ENCODE data around the gene GALNTL6.
"Not testable (repeated sequence)": the region's sequence is repeated elsewhere in the genome, so short reads cannot be mapped to it uniquely, and the experiment has no call there.

Gene GALNTL6

DNA sequence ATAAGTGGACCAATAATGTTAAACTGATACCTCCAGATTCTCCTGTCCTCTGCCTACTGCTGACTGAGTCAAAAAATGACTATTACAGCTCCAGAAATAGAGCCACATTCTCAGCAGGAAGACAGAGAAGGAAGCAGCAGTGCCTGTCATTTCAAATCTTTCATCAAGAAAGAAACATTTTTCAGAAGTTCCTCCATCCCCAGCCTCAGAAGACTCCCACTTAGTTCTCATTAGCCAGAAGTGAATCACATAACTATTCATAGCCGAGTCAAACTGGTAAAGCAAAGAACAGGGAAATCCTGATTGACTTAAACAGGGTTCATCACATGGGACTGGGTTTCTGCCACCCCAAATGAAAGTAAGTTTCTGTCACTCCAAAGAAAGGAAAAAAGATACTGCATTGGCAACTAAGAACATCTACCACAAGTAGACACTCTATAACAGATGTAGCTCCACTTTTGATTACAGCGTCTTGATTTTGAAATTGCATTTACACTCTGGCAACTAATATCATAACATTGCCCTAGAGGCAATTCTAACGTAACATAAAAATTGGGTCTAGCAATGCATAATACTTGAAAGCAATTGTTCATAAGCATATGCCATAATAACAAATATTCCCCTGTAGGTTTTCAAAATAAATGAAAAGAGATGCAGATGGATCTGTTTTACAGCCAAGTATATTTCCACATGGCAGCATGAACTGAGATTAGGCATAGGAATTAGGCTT, 599.8 kb downstream of the GALNTL6 start:
- peak; percentile 19 for DNase-seq

DNA sequence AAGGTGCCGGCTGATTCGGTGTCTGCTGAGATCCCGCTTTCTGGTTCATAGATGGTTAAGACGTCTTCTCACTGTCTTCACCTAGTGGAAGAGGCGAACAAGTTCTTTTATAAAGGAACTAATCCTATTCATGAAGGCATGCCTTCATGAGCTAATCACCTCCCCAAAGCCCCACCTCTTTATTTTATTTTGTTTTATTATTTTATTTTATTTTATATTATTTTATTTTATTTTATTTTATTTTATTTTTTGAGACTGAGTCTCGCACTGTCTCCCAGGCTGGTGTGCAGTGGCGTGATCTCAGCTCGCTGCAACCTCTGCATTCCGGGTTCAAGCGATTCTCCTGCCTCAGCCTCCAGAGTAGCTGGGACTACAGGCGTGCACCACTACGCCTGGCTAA, 615.8 kb downstream of the GALNTL6 start:
- DNase-seq: not testable (repeated sequence)

DNA sequence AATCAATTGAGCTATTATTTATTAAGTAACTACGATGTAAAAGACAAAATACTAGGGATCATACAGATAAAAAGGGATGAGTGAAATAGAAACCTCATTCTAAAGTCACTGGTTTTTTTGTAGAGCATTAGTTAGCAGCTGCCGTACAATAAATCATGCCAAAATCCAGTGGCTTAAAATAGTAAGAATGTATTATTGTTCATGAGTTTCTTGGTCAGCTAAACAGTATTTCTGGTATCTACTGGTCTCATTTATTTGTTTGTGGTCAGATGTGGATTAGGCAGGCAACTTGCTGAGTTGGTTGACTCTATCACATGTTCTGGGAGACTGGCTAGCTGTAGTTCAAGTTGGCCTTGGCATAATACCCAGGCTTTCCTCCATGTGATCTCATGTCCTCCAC, 667.3 kb downstream of the GALNTL6 start:
- DNase-seq: no peak

DNA sequence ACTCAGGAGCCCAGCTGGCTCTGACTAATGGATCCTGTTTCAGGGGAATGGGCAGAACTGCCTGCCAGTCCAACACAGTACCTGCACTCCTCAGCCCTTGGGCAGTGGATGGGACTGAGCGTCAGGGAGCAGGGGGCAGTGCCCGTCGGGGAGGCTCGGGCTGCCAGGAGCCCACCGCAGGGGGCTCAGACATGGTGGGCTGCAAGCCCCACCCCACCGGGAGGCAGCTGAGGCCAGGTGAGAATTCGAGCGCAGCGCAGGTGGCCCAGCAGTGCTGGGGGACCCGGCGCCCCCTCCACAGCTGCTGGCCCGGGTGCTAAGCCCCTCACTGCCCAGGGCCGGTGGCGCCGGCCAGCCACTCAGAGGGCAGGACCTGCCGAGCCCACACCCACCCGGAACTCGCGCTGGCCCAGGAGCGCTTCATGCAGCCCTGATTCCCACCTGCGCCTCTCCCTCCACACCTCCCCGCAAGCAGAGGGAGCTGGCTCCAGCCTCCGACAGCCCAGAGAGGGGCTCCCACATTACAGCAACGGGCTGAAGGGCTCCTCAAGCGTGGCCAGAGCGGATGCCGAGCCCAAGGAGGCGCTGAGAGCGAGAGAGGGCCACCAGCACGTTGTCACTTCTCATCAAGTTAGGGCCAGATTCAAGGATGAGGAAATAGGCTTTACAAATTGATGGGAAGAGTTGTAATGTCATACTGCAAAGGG, 668.8 kb downstream of the GALNTL6 start:
- no peak for DNase-seq

DNA sequence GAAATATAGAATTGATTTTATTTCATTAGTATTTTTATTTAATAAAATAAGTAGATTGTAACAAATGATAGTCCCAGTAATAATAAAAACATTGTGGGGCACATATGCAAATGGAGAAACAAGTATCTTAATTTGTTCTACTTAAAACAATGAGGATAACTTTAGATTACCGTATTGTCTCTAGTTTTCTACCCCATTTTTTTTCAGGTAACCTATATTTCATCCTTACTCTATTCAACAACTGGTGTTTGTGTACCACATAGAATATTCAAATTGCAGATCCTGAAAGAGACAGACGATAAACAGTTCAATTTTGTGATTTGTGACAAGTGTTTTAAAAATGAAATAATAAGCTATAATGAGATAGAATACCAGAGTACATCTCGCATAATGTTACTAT, 671.8 kb downstream of the GALNTL6 start:
- no peak for DNase-seq

DNA sequence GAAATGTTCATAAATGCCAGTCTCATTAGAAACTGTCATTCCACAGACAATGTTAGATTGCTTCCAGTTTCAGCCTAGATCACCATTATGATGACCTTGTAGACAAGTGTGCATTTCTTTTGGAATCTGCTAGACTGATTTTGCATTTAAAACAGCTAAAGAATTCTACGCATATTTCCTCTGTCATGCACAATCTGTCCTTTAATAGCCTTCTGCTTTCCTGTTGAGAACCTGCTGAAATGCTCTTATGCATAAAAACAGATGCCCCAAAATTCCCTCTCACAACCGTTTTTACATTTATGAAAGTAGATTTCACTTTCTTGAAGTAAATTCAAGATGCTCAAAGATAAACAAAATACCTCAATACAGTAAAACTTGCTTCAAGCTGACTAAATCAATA, 673.3 kb downstream of the GALNTL6 start:
- no peak for DNase-seq

DNA sequence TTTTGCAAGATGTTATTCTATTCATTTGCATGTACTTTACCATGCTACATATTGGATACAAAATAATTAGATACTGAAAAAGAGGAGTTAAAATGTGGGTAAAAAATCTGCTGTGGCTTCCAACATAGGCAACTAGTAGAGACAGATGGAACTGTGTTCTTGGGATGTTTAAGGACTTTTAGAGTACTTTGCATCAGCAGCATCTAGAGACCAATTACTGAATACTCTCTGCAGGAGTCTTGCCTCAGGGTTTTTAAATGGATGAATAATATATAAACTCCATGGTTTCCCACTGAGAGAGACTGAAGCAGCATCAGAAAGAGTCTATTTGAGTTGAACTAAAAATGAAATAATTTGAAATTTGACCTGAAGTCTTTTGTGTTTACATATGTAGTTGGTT, 676.7 kb downstream of the GALNTL6 start:
- no peak for DNase-seq

DNA sequence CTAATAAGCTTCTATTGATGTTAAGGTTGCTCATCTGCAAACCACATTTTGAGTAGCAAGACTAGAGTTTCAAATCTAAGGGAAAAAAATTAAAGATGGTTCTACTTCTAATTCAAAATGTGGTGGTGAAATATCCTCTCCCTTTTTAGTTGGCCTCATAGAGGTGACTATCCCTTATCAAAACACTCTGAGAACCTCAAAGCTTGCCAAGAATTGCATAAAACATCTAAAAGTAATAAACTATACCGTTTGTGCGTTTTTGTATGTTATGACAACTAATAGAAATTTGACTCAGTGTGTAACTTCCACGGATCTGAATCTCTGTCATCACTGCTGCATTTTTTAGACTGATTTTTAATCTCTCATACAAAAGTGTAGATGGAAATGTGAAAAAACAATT, 682.6 kb downstream of the GALNTL6 start:
- no peak for DNase-seq

DNA sequence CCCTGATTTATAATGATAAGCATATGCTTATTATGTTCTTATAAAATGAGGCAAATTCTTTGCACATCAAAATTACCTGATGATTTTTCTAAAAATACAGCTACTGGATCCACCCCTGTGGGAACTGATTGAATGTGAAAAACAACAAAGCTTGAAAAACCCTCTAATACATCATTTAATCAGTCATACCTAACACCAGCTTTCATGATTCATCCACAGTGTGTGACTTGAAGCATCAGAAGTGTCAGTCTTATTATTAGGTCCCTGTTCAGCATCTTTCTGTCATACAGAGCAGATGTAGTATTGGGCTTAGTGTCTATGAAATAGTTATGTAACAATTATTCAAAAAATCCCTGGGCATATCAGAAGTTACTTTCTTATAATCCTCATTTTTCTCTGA, 684.1 kb downstream of the GALNTL6 start:
- DNase-seq: no peak

DNA sequence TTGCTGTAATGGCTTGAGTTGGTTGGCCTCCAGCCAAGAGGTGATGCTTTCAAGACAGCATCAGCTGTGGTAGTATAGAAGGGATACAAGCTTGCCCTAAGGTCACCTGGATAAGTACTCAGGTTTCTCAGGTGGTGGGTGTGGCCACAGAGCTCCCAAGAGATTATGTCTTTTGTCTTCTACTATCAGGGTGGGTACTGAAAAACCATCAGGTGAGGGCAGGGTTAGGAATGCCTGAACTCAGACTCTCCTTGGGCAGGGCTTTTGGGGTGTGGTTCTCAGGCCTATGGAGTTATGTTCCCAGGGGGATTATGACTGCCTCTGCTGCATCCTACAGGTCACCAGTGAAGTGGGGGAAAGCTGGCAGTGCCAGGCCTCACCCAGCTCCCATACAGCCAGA, 700.8 kb downstream of the GALNTL6 start:
- no peak for DNase-seq

DNA sequence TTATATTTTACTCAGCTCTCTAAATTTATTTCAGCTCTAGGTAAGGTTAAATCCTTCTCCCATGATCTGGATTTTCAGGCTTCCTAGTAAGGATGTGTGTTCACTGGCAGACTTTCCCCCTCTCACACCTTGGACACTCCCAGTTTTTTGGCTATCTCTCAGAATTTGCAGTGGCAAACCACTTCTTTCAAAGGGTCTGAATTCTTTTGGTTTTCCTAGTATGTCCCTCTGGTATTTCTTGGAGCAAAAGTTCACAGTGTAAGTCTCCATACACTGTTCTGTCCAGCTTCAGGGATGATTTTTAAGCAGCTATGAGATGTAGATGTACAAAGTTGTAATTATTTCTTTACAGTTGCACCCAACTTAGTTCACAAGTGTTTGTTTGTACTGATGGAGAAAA, 701.6 kb downstream of the GALNTL6 start:
- no peak for DNase-seq

DNA sequence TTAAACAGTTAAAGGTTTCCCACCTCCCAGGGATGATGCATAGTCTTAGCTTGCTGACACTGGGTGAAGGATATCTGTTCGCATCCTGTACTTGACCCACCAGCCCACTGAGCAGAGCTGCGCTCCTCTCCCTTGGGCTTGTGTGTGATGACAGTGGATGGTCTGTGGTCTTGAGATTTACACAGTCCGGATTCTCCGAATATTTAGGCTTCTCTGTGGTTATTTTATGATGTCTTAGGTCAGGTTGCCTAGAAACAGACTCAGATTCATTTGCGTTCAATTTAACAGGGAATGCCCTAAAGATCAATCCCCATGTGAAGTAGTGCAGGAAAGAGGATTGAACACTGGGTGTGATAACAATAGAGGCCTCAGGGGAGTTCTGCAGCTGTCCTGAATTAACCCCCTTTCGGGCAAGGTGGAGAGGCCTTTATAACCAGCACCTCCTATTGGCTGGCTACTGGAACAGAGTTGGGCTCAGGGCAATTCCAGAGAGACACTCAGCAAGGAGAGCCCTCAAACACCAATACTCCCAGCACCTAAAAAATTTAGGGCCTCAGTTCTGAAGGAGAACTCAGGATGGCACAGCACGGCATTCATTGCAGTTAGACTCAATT, 702.2 kb downstream of the GALNTL6 start:
- no peak for DNase-seq

DNA sequence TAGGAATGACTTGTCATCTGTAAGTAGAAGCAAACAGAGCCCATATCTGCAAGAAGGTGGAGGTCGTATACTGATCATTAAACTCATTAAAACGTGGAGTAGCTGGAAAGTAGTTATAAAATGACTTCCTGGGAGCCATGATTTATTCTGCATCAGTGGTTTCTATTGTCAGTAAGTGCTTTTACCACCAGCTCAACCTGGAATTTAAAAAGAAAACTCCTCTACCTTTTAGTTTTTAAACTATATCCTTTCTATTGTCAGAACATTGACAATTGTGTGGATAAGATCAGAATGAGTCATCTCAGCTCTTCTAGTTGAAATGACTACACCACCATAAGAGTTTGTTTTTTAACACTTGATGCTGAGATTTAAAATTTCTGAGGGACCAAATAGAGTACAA, 704.2 kb downstream of the GALNTL6 start:
- no peak for DNase-seq

DNA sequence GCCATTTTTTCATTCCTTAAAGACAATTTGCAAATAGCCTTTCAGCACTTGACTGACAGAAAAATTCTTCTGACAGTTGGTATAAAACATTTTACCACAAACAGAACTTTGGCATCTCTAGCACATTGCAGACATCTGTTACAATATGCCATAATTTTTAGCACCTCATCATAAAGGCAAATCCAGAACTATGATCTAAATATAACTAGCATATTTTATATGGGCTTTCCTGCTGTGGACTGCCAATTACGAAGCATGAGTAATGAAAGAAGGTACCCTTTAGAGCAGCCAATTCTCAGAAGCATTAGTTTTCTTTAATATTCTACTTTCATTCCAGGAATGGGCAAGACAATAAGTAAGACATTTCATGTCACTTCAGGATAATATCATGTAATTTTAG, 708.0 kb downstream of the GALNTL6 start:
- DNase-seq: no peak

DNA sequence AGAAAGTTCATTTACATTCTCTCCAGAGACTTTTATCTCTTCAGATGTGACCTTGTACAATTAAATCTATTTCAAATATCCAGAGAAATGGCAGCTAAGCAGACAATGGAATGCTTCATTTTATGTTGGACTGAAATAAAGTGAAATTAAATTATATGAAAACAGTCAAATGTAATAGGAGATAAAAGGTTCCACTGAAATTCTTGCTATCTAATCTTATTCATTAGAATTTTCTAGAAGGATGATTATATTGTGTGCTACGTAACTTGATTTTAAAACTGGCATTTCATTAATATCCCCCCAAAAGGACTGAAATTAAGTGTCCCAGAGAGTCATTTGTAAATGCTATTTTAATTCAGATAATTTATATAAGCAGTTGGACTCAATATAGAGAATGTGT, 708.5 kb downstream of the GALNTL6 start:
- DNase-seq: no peak

DNA sequence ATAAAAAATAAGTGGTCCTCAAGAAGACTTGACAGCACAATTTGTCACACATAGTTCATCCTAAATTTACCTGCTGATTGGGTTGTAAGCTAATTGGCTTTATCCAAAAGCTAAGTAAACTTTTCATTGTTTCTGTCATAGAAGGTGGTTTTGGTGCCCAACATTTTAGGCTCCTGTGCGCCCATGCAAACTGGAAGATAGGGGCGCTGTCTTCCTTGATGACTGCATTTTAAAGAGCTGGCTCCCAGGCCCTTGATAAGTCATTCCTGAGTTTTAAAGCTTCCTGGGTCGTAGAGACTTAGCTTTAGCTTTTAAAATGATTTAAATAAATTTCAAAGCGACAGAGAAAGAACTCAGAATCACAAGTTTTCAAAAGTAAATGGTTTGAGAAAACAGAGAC, 730.0 kb downstream of the GALNTL6 start:
- DNase-seq: no peak

DNA sequence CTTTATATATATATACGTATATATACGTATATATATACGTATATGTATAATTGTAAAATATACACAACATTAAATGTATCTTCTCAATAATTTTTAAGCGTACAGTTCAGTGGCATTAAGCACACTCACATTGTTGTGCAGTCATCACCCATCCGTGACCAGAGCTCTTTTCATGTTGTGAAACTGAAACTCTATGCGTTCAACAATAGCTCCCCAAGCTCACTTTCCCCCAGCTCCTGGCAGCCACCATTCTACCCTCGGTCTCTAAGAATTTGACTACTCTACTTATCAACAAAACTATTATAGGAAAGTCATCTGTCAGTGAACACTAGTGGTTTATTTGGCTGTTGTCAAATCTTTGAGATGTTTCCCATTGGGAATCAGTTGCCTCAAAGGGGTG, 733.6 kb downstream of the GALNTL6 start:
- DNase-seq: no peak

DNA sequence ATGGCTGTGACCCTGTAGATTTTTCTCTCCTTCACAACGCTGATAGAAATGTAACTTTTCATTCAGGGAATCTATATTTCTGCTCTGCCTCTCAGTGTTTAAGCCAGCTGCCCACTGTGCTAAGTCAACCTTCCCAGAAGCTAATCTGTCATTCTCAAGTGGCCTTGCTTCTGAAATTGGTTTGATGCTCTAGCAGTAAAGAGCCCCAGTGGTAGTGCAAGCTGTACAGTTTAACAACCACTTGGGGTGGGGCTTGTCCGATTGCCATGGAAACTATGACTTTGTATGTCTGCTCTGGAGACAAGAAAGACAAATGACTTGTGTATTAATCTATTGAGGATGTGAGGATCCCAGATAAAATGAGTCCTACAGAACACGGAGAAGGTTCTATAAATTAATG, 734.5 kb downstream of the GALNTL6 start:
- DNase-seq: no peak

DNA sequence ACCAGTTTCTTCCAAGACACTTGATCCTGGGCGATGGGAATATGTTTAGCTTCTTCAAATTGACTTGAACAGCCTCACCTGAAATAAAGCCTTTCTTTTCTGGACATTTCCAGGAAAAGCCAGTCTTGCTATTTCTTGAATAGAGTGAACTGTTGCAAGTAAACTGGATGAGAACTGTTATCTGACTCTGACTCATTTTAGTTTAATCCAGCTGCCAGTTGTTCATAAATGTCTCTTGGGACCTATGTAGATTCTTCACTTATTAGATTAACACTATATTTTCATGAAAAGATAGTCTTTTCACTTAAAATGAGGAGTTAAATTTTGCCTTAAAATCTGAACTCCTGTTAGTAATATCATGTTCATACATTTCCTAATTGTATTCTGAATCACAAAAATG, 740.0 kb downstream of the GALNTL6 start:
- DNase-seq: no peak

DNA sequence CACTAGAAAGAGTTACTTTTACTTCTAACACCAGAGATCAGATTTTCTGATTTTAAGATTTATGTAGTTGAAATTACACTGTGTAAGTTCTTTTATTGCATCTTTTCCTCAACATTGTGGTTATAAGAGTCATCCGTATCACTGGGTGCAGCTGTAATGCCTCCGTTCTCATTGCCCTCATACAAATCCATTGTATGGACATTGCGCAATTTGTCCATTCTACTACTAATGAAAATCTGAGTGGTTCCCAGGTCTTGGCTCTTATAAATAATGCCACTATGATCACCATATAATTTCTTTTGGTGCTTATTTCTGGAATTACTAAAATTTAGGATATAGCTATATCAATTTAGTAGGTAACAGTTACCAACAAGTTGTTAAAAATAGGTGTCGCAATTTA, 741.4 kb downstream of the GALNTL6 start:
- no peak for DNase-seq

DNA sequence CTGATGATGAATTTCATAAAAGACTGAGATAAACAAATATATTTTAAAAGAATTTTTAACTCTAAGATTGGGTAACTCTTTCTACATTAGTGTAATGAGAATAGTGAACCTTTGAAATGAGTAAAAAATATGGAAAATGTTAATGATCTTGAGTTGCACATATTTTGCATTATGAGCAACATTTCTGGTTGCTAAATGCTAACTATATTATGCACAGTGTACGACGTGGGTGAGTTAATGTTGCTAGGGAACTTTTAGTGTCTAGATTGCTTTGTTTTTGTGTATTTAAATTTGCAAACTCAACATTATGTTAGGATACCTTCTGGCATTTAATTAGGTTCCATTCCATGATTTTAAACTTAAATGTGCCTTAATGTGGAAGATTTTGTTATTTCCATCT, 742.5 kb downstream of the GALNTL6 start:
- no peak for DNase-seq

DNA sequence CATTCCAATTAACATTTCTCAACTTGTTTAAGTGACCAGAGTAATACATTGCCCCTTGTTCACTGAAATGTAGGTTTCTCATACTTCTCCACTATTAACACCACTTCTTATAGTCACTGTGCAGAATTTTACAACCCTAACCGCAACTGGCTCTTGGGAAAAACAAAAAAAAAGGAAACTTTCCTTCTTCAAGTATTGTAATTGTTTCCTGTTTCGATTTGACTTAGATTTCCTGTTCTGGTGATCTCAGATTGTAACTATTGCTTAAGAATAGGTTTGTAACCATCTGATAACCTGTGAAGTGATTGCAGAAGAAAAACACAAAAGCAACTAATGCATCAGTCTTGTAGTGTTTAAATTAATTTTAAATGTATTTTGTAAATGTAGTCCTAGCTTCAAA, 760.7 kb downstream of the GALNTL6 start:
- peak; percentile 55 for DNase-seq

DNA sequence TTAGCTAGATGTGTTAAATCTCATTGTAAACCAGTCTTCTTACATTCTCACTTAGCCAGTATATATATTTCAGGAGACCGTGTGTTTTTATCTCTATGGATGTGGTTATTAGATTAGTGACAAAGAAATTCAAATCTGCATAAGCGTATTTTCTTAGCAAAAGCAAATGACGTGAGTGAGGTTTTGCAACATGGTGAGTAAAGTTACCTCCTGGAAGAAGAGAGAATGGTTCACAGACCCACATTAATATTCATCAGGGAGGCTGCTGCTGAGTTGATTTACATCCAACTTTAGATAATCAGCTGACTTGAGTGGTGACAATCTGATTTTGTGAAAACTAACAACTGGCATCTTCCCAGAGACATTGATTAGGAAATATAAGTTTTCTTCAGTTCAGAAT, 765.5 kb downstream of the GALNTL6 start:
- no peak for DNase-seq

DNA sequence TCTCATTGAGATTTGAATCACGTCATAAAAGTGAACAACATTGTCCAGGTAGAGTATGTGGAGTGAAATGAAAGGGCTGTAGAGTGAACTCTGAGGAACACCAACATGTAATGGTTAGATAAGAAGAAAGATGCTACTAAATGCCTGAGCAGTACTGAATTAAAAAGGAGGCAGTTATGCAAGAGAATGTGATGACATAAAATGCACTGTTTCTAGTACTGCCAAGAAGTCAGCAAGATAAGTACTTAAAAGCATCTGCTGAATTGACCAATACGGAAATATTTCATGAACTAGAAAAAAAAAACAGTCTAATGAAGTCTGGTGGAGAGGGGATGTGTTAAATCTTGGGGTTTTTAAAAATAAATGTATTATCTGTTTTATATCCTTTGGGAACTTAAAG, 771.6 kb downstream of the GALNTL6 start:
- DNase-seq: no peak

DNA sequence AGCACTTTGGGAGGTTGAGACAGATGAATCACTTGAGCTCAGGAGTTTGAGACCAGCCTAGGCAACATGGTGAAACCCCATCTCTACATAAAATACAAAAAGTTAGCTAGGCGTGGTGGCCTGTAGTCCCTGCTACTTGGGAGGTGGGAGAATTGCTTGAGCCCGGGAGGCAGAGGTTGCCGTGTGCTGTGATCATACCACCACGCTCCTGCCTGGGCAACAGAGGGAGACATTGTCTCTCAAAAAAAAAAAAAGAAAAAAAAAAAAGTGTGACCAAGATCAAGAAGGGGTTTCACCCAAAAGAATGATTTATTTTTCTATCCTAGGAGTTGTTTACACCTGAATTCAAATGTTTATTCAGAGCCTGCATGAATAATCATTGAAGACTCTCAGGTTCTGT, 783.0 kb downstream of the GALNTL6 start:
- no peak for DNase-seq

Measured in OCI-M1 (cell line).